ENCODE measurements around the gene SLC38A8. TPM values are rescaled to one million over a fixed set of nuclear protein-coding genes. Genes with fewer than 3 reads are reported as not detected.

The SLC38A8 gene
- total RNA-seq, 1 experiment from 2014 or later: not detected

Other genes with a start within 250 kb of the SLC38A8 start
- gene HSBP1, start 234.8 kb downstream of the SLC38A8 start, total RNA-seq (2021; ENCODE audit: unreplicated experiment): 117 TPM
- gene MLYCD, start 143.7 kb downstream of the SLC38A8 start, total RNA-seq (2021; ENCODE audit: unreplicated experiment): 2.2 TPM
- gene OSGIN1, start 89.6 kb downstream of the SLC38A8 start, total RNA-seq (2021; ENCODE audit: unreplicated experiment): 4.9 TPM
- gene NECAB2, start 74.6 kb downstream of the SLC38A8 start, total RNA-seq (2021; ENCODE audit: unreplicated experiment): 0.33 TPM
- 66.8 TPM for gene MBTPS1, start 74.1 kb upstream of the SLC38A8 start, total RNA-seq (2021; ENCODE audit: unreplicated experiment)
- gene HSDL1, start 102.4 kb upstream of the SLC38A8 start, total RNA-seq (2021; ENCODE audit: unreplicated experiment): 24.6 TPM
- gene DNAAF1, start 102.5 kb upstream of the SLC38A8 start, total RNA-seq (2021; ENCODE audit: unreplicated experiment): not detected
- 31.9 TPM for gene TAF1C, start 144.3 kb upstream of the SLC38A8 start, total RNA-seq (2021; ENCODE audit: unreplicated experiment)
- gene ADAD2, start 148.4 kb upstream of the SLC38A8 start, total RNA-seq (2021; ENCODE audit: unreplicated experiment): not detected
- not detected for gene KCNG4, start 197.2 kb upstream of the SLC38A8 start, total RNA-seq (2021; ENCODE audit: unreplicated experiment)

Data from Panc1 (cell line).